ENCODE measurements around the gene IFITM1. TPM values are rescaled to one million over a fixed set of nuclear protein-coding genes. Genes with fewer than 3 reads are reported as not detected.

IFITM1 gene
- total RNA-seq, 1 donor from 2014 or later, result 526 TPM

GRCh38 chr11:335779-336658 lies 22.2 kb downstream of the IFITM1 start:
- TF ChIP-seq EZH2 (IDR thresholded peaks at IDR 0.05; ENCODE audit: insufficient read depth, low read length) (no peak), CTCF (IDR thresholded peaks at IDR 0.05; ENCODE audit: insufficient read depth, low read depth, low read length) (no peak)
- no peaks in the 10 kb centered on the region for H3K27me3 ChIP-seq (ENCODE audit: insufficient read depth, low read length)
- no peak overlapping the region for H3K27ac ChIP-seq (ENCODE audit: low read depth, low read length)
- H3K79me2 ChIP-seq (ENCODE audit: insufficient read depth, low read length), result no peaks in the 10 kb centered on the region
- no peak overlapping the region for H3K4me3 ChIP-seq (ENCODE audit: insufficient read depth, low read depth, low read length)
- no peaks in the 10 kb centered on the region for H3K9me3 Mint-ChIP-seq (ENCODE audit: unreplicated experiment)
- no peaks in the 10 kb centered on the region for H3K9me3 ChIP-seq (ENCODE audit: insufficient read depth, low read depth, low read length)
- H2AFZ ChIP-seq (ENCODE audit: low read depth, low read length), result peak overlapping the region; percentile 53
- FAIRE-seq (no peak), DNase-seq (ENCODE audit: low read depth) (no peak)
- H3K4me1 Mint-ChIP-seq (ENCODE audit: low read depth, unreplicated experiment), result peaks cover 21% of the 10 kb centered on the region
- no peaks in the 10 kb centered on the region for H3K36me3 ChIP-seq (ENCODE audit: insufficient read depth, low read length)
- H3K27me3 Mint-ChIP-seq (ENCODE audit: low read depth, unreplicated experiment), result peaks cover 5% of the 10 kb centered on the region
- H3K36me3 Mint-ChIP-seq (ENCODE audit: low read depth, unreplicated experiment), result no peaks in the 10 kb centered on the region
- H3K4me3 Mint-ChIP-seq (ENCODE audit: unreplicated experiment), result peak overlapping the region; percentile 22
- H3K9ac ChIP-seq (ENCODE audit: low read length), result no peak overlapping the region
- peak overlapping the region; percentile 83 for H3K27ac Mint-ChIP-seq (ENCODE audit: unreplicated experiment)
- H3K4me1 ChIP-seq (ENCODE audit: insufficient read depth, low read length), result peaks cover 6% of the 10 kb centered on the region
- no peaks in the 10 kb centered on the region for H4K20me1 ChIP-seq (ENCODE audit: insufficient read depth, low read length)
- peak overlapping the region; percentile 34 for H3K4me2 ChIP-seq (ENCODE audit: low read length)

DNA sequence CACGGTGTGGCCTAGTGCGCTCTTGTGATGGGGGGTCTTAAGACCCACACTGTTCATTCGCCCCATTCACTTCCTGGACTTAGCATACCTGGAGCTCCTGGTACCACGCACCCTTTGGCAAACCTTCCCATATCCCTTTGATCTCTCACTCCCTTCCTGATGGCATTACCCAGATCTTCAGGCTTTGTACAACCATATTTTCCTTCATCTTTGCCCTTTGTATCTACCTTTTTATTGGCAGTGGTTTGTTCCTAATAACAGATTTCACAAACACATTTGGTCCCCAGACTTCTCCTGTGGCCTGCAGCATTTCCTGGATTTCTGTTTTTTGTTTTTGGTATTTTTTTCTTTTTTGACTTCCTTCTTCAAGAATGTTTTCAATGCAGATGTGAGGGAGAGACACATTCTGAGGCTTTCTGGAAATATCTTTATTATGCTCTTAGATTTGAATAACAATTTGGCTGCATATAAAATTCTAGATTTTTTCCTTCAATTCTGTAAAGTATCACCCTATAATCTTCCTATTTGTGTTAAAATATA lies 22.9 kb downstream of the IFITM1 start:
- H3K4me3 Mint-ChIP-seq (ENCODE audit: unreplicated experiment), result peak overlapping the region; percentile 22
- no peak overlapping the region for H3K27ac Mint-ChIP-seq (ENCODE audit: unreplicated experiment)

More for the DNA sequence above, 22.9 kb downstream of the IFITM1 start:
- DNase-seq (ENCODE audit: low read depth), result no peak
- H3K27me3 ChIP-seq (ENCODE audit: insufficient read depth, low read length), result no peaks in the 10 kb centered on the region
- H3K9me3 Mint-ChIP-seq (ENCODE audit: unreplicated experiment), result no peaks in the 10 kb centered on the region
- no peak overlapping the region for H3K9ac ChIP-seq (ENCODE audit: low read length)
- H3K4me3 ChIP-seq (ENCODE audit: insufficient read depth, low read depth, low read length), result no peak overlapping the region
- no peak overlapping the region for H3K4me2 ChIP-seq (ENCODE audit: low read length)
- no peak for TF ChIP-seq CTCF (IDR thresholded peaks at IDR 0.05; ENCODE audit: insufficient read depth, low read depth, low read length)
- TF ChIP-seq EZH2 (IDR thresholded peaks at IDR 0.05; ENCODE audit: insufficient read depth, low read length), result no peak
- peaks cover 19% of the 10 kb centered on the region for H3K4me1 Mint-ChIP-seq (ENCODE audit: low read depth, unreplicated experiment)
- no peak overlapping the region for H3K27ac ChIP-seq (ENCODE audit: low read depth, low read length)
- H3K36me3 Mint-ChIP-seq (ENCODE audit: low read depth, unreplicated experiment), result no peaks in the 10 kb centered on the region
- H3K36me3 ChIP-seq (ENCODE audit: insufficient read depth, low read length), result no peaks in the 10 kb centered on the region
- no peaks in the 10 kb centered on the region for H4K20me1 ChIP-seq (ENCODE audit: insufficient read depth, low read length)
- no peak for FAIRE-seq
- no peaks in the 10 kb centered on the region for H3K9me3 ChIP-seq (ENCODE audit: insufficient read depth, low read depth, low read length)
- H3K27me3 Mint-ChIP-seq (ENCODE audit: low read depth, unreplicated experiment), result peaks cover 2% of the 10 kb centered on the region
- no peaks in the 10 kb centered on the region for H3K79me2 ChIP-seq (ENCODE audit: insufficient read depth, low read length)
- H2AFZ ChIP-seq (ENCODE audit: low read depth, low read length), result no peak overlapping the region
- H3K4me1 ChIP-seq (ENCODE audit: insufficient read depth, low read length), result peaks cover 6% of the 10 kb centered on the region
